K562 (cell line): Measurements from ENCODE around the gene GAB2. TPM values are rescaled to one million over a fixed set of nuclear protein-coding genes. Genes with fewer than 3 reads are reported as not detected.
A peak's percentile ranks its signal among the peaks of the same experiment; 100 is the strongest.

Experiments
- ESRRA ChIP-seq: fragments of 450-650 bp; IDR thresholded peaks from 2 replicates; pipeline ENCODE4 v1.6.1; 2014; ENCODE audit warnings: low read depth, mild to moderate bottlenecking, moderate library complexity, borderline replicate concordance
- GABPB1 ChIP-seq: sonication (generic); formaldehyde crosslinking; IDR thresholded peaks from 2 replicates; pipeline ENCODE4 v1.8.0; 2022; ENCODE audit warnings: mild to moderate bottlenecking, missing genetic modification reagents
- HDAC2 ChIP-seq: fragments of 450-650 bp; IDR thresholded peaks from 2 replicates; pipeline ENCODE4 v1.6.1; 2016; ENCODE audit warnings: mild to moderate bottlenecking
- HMG20A ChIP-seq: fragments of 450-650 bp; formaldehyde crosslinking; conservative IDR thresholded peaks from 2 replicates; pipeline ENCODE4 v1.4.0; 2020; ENCODE audit warnings: mild to moderate bottlenecking, mixed read lengths
- SMAD4 ChIP-seq: fragments of 250-450 bp; sonication (Bioruptor Pico); conservative IDR thresholded peaks from 2 replicates; pipeline ENCODE4 v1.8.0; 2021; ENCODE audit warnings: inconsistent platforms, mild to moderate bottlenecking, moderate library complexity
- SMARCA5 ChIP-seq: fragments of 450-650 bp; IDR thresholded peaks from 2 replicates; pipeline ENCODE4 v1.6.1; 2016
- SMARCE1 ChIP-seq: fragments of 450-650 bp; IDR thresholded peaks from 2 replicates; pipeline ENCODE4 v1.7.1; 2016; ENCODE audit warnings: mild to moderate bottlenecking
- SOX6 ChIP-seq: fragments of 450-650 bp; IDR thresholded peaks from 2 replicates; pipeline ENCODE4 v1.6.1; 2014; ENCODE audit warnings: mild to moderate bottlenecking
- TBL1XR1 ChIP-seq, 2 experiments: IDR thresholded peaks; 2 replicates each; pipeline ENCODE4 v1.6.1; 2012; ENCODE audit warnings: improper control_type of control experiment in 2 of 2, low read length in 2 of 2, mild to moderate bottlenecking in 1 of 2
- ZNF274 ChIP-seq: IDR thresholded peaks from 2 replicates; pipeline ENCODE4 v1.6.1; 2011; ENCODE audit warnings: low read depth, mild to moderate bottlenecking, low read length, moderate library complexity, borderline replicate concordance
- ZNF75A ChIP-seq: fragments of 450-650 bp; formaldehyde crosslinking; IDR thresholded peaks from 2 replicates; pipeline ENCODE4 v1.4.0; 2020; ENCODE audit warnings: mild to moderate bottlenecking
- polyA plus RNA-seq, 8 experiments: library from polyadenylated mRNA; depleted of rRNA in 4 of 8; stranded (reverse) in 5 of 8; unstranded in 3 of 8; fragments of >200 nt; fragmentation: Nextera tagmentation in 2 of 8; fragmentation: Illumina TruSeq in 1 of 8; extraction: Ambion mirVana in 2 of 8; extraction: Trizol in 1 of 8; gene quantifications; 2 replicates each; pipeline versions ENCODE4 v1.2.1 to v1.2.3, GENCODE V29; 2011 to 2014; ENCODE audit warnings: inconsistent platforms in 1 of 8, missing spikeins in 1 of 8
- total RNA-seq, 7 experiments: library from RNA; depleted of rRNA in 6 of 7; stranded (reverse); fragments of >200 nt in 6 of 7; fragmentation: Illumina TruSeq in 2 of 7; extraction: Trizol in 2 of 7; gene quantifications; 2 replicates each; pipeline versions ENCODE4 v1.2.1 to v1.2.3, GENCODE V29; 2011 to 2021; ENCODE audit warnings: low replicate concordance in 1 of 7
- TF ChIP-seq, protein P1 (sequence below): sonication (generic); formaldehyde crosslinking; IDR thresholded peaks from 2 replicates; pipeline ENCODE4 v1.8.0; 2022; ENCODE audit warnings: mild to moderate bottlenecking, missing genetic modification reagents

The GAB2 gene
- total and polyA plus RNA-seq, 9 of the 15 experiments (the other 6 are each of a cell fraction or from before 2014, with no cell fraction given), result 2.3 to 35.2 (median 16.1) TPM

DNA sequence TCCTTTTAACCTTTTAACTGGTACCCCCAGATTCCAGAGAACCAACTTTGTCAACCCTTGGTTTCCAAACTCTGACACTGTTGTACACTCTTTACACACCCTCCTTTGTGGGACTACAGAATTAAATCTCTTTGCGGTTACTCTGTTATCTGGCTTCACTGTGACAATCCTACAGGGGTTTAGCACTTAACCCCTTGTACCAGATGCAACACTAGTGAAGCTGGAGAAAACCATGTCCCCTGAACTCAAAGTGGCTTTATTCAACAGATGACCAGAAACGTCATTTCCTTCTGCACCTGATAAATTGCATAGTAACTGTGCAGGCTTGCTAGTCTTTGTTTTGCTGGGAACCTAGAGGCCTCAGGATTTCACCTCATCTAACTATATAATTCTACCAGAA, 5.6 kb upstream of the GAB2 start (continued):
- no peak for TF ChIP-seq TBL1XR1 (IDR thresholded peaks at IDR 0.05; ENCODE audit: low read length in 2 of 2)
- 0 out of 2 replicates have a peak, but pooled peaks have one; percentile 38 for TF ChIP-seq SMAD4
- peak; percentile 54; the same call in 1 of the 2 replicates for TF ChIP-seq ESRRA
- no peak for TF ChIP-seq GABPB1
- TF ChIP-seq ZNF75A (CRISPR knock-in tag), result no peak
- peak; percentile 50; the same call in 1 of the 2 replicates for TF ChIP-seq SOX6
- TF ChIP-seq, protein P1, sequence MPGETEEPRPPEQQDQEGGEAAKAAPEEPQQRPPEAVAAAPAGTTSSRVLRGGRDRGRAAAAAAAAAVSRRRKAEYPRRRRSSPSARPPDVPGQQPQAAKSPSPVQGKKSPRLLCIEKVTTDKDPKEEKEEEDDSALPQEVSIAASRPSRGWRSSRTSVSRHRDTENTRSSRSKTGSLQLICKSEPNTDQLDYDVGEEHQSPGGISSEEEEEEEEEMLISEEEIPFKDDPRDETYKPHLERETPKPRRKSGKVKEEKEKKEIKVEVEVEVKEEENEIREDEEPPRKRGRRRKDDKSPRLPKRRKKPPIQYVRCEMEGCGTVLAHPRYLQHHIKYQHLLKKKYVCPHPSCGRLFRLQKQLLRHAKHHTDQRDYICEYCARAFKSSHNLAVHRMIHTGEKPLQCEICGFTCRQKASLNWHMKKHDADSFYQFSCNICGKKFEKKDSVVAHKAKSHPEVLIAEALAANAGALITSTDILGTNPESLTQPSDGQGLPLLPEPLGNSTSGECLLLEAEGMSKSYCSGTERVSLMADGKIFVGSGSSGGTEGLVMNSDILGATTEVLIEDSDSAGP (CRISPR knock-in tag), result no peak
- TF ChIP-seq HDAC2, result peak; percentile 72; the same call in 1 of the 2 replicates
- TF ChIP-seq SMARCE1, result peak; percentile 11; the same call in 1 of the 2 replicates
- TF ChIP-seq HMG20A (CRISPR knock-in tag), result no peak
- no peak for TF ChIP-seq SMARCA5
- no peak for TF ChIP-seq ZNF274
